Activated CD4-positive, alpha-beta T cell treated with anti-CD3 and anti-CD28 coated beads, Interleukin-2, amount 50 U/mL, for 24 hours (primary cell): ENCODE results near the gene SLC7A6OS.

ENCODE experiments used
- DNase-seq, 2 donors: peaks; one replicate each; pipeline ENCODE4 v3.0.0-alpha.2; 2020; ENCODE audit warnings: low read depth in 1 of 2, low spot score in 1 of 2

Gene SLC7A6OS

DNA sequence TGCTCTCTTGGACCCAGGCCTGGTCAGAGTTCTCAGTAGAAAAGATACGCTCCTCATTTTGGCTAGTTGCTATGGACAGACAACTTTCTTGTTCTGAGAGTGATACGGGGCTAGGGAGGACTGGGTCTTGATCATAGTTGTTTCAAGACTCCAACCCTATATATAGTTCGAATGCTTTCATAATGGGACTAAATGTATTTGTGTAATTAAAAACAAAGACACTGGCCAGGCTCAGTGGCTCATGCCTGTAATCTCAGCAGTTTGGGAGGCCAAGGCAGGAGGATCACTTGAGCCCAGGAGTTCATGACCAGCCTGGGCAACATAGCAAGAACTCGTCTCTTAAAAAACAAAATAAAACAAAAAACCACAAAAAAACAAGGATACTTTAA, 28.7 kb downstream of the SLC7A6OS start:
- no peak for DNase-seq

DNA sequence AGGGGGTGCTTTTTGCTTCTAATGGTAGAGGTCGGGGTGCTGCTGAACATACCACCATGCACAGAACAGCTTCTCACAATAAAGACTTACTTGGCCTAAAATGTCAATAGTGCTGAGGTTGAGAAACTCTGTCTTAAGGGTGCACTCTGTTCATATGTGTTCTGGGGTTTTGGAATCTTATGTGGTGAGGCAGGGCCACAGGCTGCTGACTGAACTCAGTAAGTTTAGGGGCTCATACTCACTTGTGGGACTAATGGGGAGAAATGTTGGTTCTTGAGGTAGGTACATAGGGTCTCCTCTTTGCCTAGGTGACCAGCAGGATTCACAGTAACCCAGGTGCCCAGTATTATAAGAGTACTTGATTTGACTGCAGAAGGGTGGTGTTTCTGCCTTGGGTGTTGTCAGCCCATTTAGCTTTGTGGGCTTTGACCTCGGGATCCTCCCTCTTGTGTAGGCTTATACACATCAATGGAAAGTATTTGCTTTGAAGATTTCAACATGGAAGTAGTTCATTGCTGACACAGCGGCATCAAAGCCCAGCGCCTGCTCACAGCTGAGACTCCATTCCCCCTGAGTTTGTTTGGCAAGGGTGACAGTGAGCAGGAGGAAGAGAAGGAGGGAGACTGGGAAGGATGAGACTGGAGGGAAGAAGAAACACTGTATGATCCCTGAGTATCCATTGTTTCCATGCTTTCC, 29.2 kb downstream of the SLC7A6OS start:
- DNase-seq, result no peak

DNA sequence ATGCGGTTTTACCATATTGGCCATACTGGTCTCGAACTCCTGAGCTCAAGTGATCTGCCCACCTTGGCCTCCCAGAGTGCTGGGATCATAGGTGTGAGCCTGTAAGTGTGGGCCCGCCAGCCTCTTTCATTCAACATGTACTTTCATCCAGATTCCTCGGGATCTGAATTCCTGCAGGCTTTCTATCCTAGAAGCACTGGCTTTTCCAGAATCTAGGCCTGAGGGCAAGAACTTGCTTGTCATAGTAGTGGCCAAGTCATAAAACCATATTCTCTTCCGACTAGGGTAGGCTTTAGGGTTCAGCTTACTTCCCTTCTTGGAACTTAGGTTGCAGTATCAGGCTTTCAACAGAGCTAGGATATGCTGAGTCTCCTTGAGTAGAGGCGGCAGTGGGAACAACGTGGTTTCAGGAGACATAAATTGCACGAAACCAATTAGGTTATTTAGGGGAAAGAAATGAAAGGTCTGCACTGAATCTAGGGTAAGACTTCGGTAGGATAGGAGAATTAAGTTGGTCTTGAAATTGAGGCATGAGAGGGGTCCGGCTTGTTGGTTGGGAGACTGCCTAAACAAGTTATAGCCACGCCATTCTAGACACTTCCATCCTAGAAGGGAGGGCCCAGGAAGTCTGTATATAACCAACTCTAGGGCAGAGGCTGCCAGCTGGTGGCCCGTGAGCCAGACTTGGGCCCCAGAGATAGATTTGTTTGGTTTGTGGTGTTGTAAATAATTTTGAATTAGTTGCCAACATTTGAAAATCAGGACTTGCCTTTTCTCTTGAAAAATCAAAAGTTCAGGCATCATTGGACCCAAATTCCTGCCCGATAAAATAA, 30.8 kb downstream of the SLC7A6OS start:
- no peak for DNase-seq

DNA sequence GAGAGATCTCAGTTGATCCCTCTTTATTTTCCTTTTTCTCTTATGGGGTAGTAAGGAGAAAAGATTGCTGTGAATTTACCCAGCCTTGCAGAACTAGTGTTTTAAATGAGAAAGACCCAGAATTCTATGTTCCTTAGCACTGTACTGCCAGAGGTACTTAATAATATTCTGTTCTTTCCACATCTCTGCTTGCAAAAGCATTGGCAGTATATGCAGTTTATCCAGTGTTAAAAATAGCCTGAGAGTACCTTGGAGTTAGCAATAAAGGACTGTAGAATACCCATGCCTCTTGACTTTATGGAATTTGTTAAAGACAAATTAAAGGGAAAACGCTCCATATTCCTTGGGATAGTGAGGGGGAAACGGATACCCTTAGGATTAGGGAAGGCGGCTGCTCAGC, 34.5 kb downstream of the SLC7A6OS start:
- no peak for DNase-seq

DNA sequence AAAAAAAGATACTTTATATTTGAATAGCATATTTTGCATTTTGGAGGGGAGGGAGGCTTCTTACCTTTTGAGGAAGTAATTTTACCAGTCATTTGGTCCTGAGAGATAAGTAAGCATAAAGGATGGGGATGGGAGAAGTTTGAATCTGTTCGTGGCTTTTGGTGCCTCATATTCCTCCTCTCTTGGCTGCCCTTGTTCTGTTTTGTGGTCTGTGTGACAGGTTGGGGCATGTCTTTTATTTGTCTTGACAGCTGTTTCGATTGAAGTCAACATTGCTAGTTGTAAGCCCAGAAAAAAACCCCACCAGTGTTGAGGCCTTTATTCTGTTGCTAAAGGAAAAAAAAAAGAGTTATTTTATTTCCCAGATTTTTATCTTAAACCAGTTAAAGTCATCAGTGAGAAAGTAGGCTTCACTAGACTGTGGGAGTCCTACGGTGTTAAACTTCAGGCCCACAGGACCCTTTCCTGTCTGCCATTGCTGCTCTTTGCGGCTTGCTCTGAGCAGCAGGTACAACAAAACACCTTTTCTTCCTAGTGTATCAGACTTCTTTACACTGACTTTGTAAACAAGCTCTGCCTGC, 35.0 kb downstream of the SLC7A6OS start:
- DNase-seq, result peak in 1 of 2 donors; percentile 30

DNA sequence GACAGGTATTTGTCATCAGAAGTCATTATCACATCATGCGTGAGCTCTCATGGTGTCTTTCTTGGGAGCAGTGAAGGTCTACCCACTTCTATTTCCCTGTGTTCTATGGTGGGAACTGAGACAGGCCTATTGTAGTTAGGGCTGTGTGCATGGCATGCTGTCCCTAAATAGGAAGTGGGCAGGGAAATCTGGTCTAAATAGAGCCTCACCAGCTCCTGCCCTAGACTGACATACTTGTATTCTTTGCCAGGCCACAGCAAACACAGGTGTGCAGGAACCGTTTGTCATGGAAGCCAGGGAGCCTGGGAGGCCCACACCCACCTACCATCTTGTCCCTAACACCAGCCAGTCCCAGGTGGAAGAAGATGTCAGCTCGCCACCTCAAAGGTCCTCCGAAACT, 36.3 kb downstream of the SLC7A6OS start:
- DNase-seq, result no peak

DNA sequence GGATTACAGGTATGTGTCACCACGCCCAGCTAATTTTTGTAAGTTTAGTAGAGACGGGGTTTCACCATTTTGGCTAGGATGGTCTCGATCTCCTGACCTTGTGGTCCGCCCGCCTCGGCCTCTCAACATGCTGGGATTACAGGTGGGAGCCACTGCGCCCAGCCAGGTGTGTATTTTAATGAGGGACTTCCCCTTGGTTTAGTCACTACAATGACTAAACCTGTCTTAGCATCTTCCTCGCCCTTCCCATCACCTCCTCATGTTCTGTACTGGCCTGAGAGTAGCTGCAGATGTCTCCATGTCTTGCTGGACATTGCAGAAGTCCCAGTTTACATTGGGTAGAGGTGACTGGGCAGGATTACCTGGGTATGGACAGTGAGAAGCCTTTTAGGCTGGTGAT, 36.9 kb downstream of the SLC7A6OS start:
- no peak for DNase-seq

DNA sequence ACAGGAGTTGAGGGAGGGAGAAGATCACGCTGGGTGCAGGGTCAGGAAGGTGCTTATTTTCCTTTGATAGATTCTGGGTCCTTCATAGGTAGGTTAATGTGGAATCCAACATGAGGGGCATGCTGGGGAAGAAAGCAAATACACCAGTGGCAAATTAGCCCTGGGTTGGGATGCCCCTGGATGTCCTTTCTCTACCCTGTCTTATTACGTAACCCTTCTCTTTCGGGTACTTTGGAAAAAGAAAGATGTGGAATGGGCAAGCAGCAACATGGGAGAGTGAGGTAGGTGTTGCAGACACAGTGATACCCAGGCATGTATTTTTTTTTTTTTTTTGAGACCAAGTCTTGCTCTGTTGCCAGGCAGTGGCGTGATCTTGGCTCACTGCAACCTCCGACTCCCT, 37.3 kb downstream of the SLC7A6OS start:
- DNase-seq, result no peak

DNA sequence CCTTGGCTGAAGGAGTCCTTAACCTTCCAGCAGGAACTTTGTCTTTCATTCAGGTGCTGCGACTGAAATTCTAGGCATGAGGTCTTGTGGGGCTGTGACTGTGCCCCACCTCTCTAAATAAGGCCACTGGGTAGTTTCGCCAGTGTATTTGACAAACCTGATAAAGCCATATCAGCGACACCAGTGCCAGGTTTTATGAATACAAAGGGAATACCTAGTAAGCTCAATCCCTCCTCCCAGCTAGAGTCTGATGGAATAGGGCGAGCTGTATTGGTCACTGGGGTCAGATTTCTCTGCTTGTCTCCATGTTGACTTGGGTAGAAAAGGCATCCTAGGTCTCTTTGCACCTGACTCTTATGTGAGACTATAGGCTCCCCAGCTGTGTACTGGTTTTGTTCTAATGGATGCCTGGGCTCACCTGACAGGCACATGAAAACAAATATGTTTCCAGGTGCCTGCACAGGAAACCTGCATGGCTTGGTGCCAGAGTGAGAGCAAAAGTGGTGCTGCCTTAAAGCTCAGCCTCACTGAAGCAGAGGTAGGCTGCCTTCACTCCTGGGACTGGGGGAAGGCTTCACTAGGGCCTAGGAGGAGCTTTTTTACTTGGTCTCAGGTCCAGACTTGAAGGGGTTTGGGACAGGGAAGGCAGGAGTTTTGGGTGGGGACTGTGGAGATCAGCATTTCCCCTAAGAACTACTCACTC, 38.1 kb downstream of the SLC7A6OS start:
- no peak for DNase-seq

DNA sequence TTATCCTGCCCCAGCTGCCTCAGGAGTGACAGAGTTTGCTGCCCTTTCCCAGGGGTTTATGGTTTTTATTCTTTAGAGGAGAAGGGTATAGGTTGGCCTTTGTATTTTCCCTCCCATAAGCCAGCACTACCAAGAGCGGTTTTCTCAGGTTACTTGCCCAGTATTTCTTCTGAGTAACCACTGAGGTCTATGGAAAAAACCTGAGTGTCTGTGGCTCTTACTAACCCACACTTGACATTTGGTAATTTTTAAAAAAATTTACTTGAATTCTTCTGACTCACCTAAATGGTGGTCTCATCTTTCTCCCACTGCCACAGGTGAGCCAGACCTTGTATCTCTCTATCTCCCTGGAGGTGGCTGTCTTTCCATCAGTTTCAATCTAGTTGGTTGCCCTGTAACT, 40.4 kb downstream of the SLC7A6OS start:
- no peak for DNase-seq

DNA sequence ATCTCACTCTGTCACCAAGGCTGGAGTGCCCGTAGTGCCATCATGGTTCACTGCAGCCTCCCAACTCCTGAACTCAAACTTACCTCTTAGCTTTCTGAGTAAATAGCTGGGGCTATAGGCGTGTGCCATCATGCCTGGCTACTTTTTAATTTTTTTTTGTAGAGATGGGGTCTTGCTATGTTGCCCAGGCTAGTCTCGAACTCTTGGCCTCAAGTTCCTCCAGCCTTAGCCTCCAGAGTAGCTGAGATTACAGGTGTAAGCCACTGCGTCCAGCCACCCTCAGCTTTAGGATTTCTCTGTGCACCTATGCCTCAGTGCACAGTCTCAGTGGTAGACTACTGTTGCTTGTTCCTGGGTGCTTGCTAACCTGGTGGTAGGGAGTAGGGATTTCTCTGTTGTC, 41.0 kb downstream of the SLC7A6OS start:
- DNase-seq, result no peak

DNA sequence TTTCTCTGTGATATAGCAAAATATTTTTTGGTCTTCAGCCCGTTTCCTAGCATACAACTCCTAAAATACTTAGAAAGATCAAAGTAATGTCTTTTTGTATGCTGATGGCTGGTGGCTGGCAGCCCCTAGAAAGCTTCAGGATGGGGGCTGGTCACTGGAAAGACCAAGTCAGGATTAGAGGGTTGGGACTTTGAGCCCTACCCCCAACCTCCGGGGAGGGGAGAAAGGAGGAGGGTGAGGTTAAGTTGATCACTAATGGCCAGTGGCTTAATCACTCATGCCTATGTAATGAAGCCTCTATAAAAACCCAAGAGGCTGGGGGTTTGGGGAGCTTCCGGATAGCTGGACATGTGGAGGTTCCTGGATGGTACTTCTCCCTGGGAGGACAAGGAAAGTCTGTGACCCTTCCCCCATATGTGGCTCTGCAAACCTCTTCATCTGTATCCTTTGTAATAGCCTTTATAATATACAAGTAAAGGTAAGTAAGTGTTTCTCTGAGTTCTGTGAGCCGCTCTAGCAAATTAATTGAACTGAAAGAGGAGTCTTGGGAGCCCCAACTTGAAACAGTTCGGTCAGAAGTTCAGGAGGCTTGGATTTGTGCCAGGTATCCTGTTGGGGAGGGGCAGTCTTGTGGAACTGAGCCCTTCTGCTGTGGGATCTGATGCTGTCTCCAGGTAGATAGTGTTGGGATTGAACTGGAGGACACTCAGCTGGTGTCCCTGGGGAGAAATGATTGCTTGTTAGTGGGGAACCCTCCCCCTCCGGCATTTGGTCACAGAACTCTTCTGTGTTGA, 42.9 kb downstream of the SLC7A6OS start:
- DNase-seq, result no peak

DNA sequence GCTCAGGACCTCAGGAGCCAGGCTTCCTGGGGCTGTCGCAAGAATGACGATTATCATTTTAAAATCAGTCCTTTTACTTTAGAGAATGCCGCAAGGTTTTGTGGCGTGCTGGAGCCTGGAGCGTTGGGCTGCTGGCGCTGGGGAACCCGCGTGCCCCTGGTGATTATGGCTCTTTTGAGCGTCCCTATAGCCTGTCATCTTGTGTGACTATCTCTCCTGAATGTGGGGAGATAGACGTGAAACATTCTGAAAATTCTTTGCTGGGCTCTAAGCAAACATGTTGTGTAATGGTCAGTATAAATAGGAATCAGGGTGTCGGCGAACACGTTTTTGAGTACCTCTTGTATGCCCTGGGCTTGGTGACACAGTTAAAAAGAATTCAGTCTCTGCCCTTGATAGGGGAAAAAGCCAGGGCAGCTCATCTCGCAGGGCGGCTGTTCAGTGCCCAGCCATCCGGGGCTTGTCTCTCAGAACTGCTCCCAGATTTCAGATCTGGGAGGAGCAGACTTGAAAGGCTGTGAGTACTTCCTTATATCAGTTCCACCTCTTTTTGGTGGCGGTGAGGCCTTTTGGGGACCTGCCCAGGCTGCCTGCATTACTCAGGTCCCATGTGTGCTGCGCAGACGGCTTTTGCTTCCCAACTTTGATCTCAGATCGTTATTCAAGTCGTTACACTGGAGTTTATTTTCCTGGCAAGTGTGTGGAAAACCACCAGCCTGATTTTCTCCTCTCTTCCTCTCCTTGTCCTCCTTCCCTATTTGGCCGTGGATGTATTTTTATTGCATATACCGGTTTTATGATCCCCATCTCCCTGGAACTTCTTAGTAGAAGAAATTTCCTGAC, 45.4 kb downstream of the SLC7A6OS start:
- DNase-seq, result peak in 1 of 2 donors; percentile 48

DNA sequence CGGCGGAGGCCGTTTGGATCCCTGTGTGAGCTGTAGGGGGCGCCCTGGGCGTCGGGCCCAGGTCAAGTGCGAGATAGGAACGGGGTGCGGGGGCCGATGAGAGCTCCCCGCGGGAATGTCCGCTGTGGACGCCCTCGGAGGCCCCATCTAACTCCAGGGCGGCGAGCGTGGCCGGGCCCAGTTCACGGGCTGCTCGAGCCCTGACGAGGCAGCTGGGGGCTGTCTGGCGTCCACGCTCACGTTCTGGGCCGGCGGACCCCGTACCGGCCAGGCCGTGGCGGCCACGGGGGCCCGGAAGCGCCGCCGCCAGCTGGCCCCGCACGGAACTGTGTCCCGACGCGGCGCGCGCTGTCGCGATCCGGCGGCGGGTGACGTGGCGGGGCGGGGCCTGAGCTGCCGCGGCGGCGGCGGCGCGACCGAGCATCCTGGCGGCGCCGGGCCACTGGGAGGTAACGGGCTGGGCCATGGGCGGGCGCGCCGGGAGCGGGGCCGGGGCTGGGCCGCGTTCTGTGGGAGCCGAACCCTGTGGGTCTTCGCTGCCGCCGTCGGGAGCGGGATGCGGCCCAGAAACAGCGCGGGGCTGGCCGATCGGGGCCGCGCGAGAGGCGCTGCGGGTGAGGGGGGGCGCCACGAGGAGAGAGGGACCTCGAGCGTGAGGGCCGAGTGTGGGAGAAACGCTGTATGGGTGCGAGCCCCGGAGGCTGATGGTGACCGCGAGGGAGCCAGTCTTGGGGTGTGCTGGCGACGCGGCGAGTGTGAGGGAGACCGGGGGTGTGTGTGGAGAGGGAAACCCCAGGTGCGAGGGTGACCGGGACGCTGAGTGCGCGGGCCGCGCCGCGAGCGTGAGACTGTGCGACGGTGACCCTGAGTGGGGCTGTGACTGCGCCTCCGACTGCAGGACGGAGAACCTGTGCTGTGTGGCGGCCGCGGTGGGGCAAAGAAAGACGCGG, 46.3 kb downstream of the SLC7A6OS start, which contains the start of gene SLC7A6:
Gene SLC7A6, plus strand, starts transcription at position 399 of the 950 bp plus-strand sequence. CDS start 10,201 bp downstream, outside the sequence.
- DNase-seq, result peak; percentile 73 to 85

DNA sequence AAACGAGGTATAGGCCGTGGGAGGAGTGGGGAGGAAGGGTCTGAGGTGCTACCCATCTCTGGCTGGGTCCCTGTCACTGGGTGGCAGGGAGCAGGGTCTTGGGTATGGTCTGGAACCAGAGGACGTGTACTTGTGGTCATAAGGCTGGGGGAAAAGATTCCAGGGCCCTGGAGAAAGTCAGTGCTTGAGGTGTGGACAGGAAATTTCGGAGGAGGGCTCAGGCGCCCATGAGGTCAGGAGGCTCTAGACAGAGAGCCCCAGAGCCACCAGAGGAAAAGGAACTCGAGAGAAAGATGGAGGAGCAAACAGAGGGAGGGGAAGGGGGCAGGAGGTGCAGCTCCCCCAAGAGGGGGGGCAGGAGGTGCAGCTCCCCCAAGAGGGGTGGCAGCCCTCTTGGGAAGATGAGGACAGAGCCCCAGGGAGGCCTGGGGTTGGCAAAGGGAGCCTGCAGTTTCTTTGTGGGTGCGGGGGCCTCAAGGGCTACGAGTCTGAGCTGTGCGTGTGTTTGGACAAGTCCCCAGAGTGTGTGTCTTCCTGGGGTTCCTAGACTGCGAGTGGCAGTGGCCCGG, 47.1 kb downstream of the SLC7A6OS start:
- DNase-seq, result no peak

DNA sequence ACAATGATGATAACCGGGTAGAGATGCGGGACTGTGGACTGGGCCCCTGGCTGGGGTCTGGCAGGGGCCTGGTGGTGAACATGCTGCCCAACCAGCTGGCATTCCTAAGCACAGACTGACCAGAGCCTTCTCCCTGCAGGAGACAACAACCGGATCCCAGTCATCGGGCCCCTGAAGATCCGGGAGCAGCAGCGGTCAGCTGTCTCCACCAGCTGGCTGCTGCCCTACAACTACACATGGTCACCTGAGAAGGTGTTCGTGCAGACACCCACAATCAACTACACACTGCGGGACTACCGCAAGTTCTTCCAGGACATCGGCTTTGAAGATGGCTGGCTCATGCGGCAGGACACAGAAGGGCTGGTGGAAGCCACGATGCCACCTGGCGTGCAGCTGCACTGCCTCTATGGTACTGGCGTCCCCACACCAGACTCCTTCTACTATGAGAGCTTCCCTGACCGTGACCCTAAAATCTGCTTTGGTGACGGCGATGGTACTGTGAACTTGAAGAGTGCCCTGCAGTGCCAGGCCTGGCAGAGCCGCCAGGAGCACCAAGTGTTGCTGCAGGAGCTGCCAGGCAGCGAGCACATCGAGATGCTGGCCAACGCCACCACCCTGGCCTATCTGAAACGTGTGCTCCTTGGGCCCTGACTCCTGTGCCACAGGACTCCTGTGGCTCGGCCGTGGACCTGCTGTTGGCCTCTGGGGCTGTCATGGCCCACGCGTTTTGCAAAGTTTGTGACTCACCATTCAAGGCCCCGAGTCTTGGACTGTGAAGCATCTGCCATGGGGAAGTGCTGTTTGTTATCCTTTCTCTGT, 51.5 kb downstream of the SLC7A6OS start:
- DNase-seq, result no peak
